CD4-positive, alpha-beta memory T cell (primary cell): ENCODE results near the gene CLPSL2. TPM values are rescaled to one million over a fixed set of nuclear protein-coding genes. Genes with fewer than 3 reads are reported as not detected.

ENCODE experiments used
- CTCF ChIA-PET: fragments of 350-600 bp; sonication (Branson Sonifier 250); formaldehyde crosslinking; loops from one replicate; lab custom pipeline; 2021; ENCODE audit warnings: inconsistent platforms; ENCODE audit not compliant: partially characterized antibody; lab: Charles Lee
- POLR2A ChIA-PET: fragments of 350-600 bp; sonication (Branson Sonifier 250); formaldehyde crosslinking; loops from one replicate; lab custom pipeline; 2021; ENCODE audit not compliant: partially characterized antibody; lab: Charles Lee
- DNase-seq, 5 donors: peaks; one replicate each; pipeline versions ENCODE4 v3.0.0 to v3.0.0-alpha.2; 2020 to 2022; ENCODE audit warnings: mixed read lengths in 1 of 5
- H3K27ac ChIP-seq: one replicate; pipeline ENCODE4 v1.7.0; 2013; ENCODE audit warnings: low read depth, low read length
- H3K27me3 ChIP-seq: 2 replicates; pipeline ENCODE4 v1.7.0; 2013; ENCODE audit warnings: mild to moderate bottlenecking, low read length, moderate library complexity; ENCODE audit not compliant: insufficient read depth
- H3K36me3 ChIP-seq: 2 replicates; pipeline ENCODE4 v1.7.0; 2013; ENCODE audit warnings: mild to moderate bottlenecking, low read length, moderate library complexity; ENCODE audit not compliant: insufficient read depth
- H3K4me1 ChIP-seq: 2 replicates; pipeline ENCODE4 v1.7.0; 2013; ENCODE audit warnings: mild to moderate bottlenecking, low read length, moderate library complexity; ENCODE audit not compliant: insufficient read depth
- H3K4me3 ChIP-seq, 2 donors: one replicate each; pipeline ENCODE4 v1.7.0; 2013; ENCODE audit warnings: low read length in 2 of 2, mild to moderate bottlenecking in 1 of 2
- H3K9me3 ChIP-seq, 2 donors: one replicate each; pipeline ENCODE4 v1.7.0; 2013; ENCODE audit warnings: low read length in 2 of 2, control low read depth in 1 of 2; ENCODE audit not compliant: control insufficient read depth in 1 of 2
- H3K27ac Mint-ChIP-seq, 7 donors: one replicate each; pipeline ENCODE4 v1.8.0; 2020 to 2021; ENCODE audit warnings: mixed read lengths in 7 of 7, mild to moderate bottlenecking in 6 of 7, inconsistent platforms in 3 of 7, moderate library complexity in 3 of 7
- H3K27me3 Mint-ChIP-seq, 2 donors: one replicate each; pipeline ENCODE4 v1.8.0; 2020 to 2021; ENCODE audit warnings: mixed read lengths in 2 of 2
- H3K36me3 Mint-ChIP-seq, 2 donors: one replicate each; pipeline ENCODE4 v1.8.0; 2020 to 2021; ENCODE audit warnings: mixed read lengths in 2 of 2, inconsistent platforms in 1 of 2, mild to moderate bottlenecking in 1 of 2
- H3K4me1 Mint-ChIP-seq, 4 donors: one replicate each; pipeline ENCODE4 v1.8.0; 2020 to 2021; ENCODE audit warnings: mixed read lengths in 4 of 4, mild to moderate bottlenecking in 1 of 4
- H3K4me3 Mint-ChIP-seq, 8 donors: one replicate each; pipeline ENCODE4 v1.8.0; 2020 to 2021; ENCODE audit warnings: mixed read lengths in 8 of 8, mild to moderate bottlenecking in 7 of 8, moderate library complexity in 6 of 8, inconsistent platforms in 3 of 8
- H3K9me3 Mint-ChIP-seq, 8 donors: one replicate each; pipeline ENCODE4 v1.8.0; 2020 to 2021; ENCODE audit warnings: mixed read lengths in 8 of 8, mild to moderate bottlenecking in 5 of 8, inconsistent platforms in 3 of 8, moderate library complexity in 1 of 8
- intact Hi-C: fragments of 100-400 bp; cut with micrococcal nuclease; formaldehyde crosslinking; loops from one replicate; pipeline ENCODE4 v1.15.1; 2023
- polyA plus RNA-seq, 2 donors: library from polyadenylated mRNA; unstranded; fragments of 300-500 nt; fragmentation: Illumina TruSeq; gene quantifications; one replicate each; pipeline ENCODE4 v1.2.3, GENCODE V29; 2021
- total RNA-seq, 2 experiments: library from RNA; stranded (reverse); gene quantifications; one replicate each; pipeline ENCODE4 v1.2.3, GENCODE V29; 2021

The CLPSL2 gene, protein sequence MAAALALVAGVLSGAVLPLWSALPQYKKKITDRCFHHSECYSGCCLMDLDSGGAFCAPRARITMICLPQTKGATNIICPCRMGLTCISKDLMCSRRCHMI
- total RNA-seq (not detected), polyA plus RNA-seq (not detected)

DNA sequence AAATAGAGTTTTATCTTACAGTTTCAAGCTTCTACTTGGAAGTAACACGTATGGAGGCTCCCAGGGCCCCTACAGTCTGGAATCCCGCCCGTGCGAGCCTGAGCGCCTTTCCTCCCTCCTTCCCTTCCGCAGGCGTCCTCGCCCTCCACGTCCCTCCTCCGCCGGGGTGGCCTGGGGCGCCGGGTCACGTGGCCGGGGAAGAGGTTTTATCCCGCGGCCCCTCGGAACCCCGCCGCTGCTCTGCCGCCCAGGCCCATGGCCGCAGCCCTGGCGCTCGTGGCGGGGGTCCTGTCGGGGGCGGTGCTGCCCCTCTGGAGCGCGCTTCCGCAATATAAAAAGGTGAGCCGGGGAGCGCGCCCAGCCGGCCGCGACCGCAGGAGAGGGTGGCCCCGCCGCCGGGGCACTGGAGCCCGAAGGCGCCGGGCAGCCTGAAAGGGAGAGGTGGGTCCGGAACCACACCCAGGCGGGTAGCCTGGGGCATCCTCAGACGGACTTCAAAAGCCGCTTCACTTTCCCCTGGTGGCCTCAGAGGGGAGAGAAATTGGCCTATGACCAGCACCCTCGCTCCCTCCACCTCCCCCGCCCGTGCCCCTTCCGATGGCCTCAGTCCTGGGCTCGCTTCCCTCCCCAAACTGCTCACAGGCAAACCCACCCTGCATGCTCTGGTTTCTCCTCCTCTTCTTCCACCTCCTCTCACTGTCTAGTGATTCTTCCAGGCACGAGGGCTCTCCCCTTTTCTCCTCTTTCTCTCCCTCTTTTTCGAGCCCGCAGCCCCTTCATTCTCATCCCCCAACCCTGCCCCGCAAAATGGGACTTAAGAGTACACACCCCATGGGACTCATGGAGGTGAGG lies at the start of gene CLPSL2:
Gene CLPSL2 (plus strand): TSS at position 235 of the 852 bp plus-strand sequence. CDS start 21 bp downstream, at position 256.
- Mint-ChIP-seq H3K27me3 (peaks cover 22 to 30% of the 10 kb centered on the region in 2 donors), H3K36me3 (no peaks in the 10 kb centered on the region), H3K4me3 (peak within 1 kb of the TSS; percentile 39 to 83 (median 68)), H3K27ac (no peak within 1 kb of the TSS), H3K9me3 (no peaks in the 10 kb centered on the region), H3K4me1 (peaks cover 2 to 5% (median 4%) of the 10 kb centered on the region in 4 donors)
- no peaks in the 10 kb centered on the region for H3K36me3 ChIP-seq
- intact Hi-C loops: no loop called here
- H3K4me1 ChIP-seq: no peaks in the 10 kb centered on the region
- H3K9me3 ChIP-seq: no peaks in the 10 kb centered on the region
- ChIA-PET CTCF (no interaction called here), POLR2A (interaction anchor here (1.0 kb wide), 1 partner anchor 16 kb away, joined by 4 read pairs; no protein-coding TSS in a partner anchor)
- no peak within 1 kb of the TSS for H3K4me3 ChIP-seq
- H3K27ac ChIP-seq: no peak within 1 kb of the TSS
- no peak for DNase-seq
- H3K27me3 ChIP-seq: no peaks in the 10 kb centered on the region

DNA sequence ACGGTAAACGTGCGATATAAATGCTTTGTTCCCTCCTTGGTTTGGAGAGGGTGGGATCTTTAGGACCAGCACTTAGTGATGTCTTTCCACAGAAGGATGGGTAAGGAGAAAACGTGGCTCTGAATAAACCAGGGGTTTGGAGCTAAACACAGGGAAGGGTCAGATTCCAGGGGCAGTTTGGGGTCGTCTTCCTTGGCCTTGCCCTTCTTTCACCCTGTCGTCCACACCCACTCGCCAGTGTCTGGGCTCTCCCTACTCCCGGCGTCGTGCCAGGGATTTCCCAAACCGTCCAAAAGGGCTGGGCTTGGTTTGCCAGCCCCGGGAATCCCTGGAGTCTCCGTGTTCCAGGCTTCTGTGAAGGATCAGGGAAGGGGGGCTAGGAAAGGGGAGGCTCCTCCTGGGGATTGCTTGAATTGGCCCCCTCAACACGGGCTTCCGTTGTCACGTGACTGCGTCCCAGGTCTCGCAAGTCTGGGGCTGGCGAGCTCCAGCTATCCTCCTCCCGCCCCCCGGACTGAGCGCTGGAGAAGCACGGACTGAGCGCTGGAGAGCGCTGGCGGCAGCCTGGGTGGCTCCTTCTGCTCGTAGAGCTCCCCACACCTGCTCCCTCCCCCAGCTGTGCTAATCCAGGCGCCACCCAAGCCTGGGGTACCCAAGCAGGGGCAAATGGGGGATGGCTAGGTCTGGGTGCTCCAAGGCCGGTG lies 49.0 kb upstream of the CLPSL2 start:
- Mint-ChIP-seq H3K9me3 (peaks cover 0 to 1% (median 0%) of the 10 kb centered on the region in 8 donors), H3K4me1 (peaks cover 57 to 92% (median 79%) of the 10 kb centered on the region in 4 donors), H3K4me3 (peak overlapping the region; percentile 78 to 96 (median 84)), H3K27ac (peak overlapping the region; percentile 87 to 100 (median 97)), H3K36me3 (peaks cover 0 to 5% of the 10 kb centered on the region in 2 donors), H3K27me3 (no peaks in the 10 kb centered on the region)
- Histone ChIP-seq H3K27ac (peak overlapping the region; percentile 69), H3K4me3 (peak overlapping the region; percentile 31 to 67), H3K27me3 (no peaks in the 10 kb centered on the region), H3K4me1 (peaks cover 82% of the 10 kb centered on the region), H3K9me3 (no peaks in the 10 kb centered on the region), H3K36me3 (no peaks in the 10 kb centered on the region)
- ChIA-PET POLR2A (interaction anchor here (0.9 to 10.7 kb wide), 22 partner anchors 8 to 427 kb away, joined by 3 to 151 read pairs (median 8); partner anchors contain the start of genes ARMC12, FKBP5 and RPL10A), CTCF (interaction anchor here (0.7 to 17.0 kb wide), 13 partner anchors 9 to 276 kb away, joined by 3 to 360 read pairs (median 5); partner anchors contain the start of genes ARMC12 and FANCE)
- no peak for DNase-seq
- intact Hi-C loops: no loop called here

DNA sequence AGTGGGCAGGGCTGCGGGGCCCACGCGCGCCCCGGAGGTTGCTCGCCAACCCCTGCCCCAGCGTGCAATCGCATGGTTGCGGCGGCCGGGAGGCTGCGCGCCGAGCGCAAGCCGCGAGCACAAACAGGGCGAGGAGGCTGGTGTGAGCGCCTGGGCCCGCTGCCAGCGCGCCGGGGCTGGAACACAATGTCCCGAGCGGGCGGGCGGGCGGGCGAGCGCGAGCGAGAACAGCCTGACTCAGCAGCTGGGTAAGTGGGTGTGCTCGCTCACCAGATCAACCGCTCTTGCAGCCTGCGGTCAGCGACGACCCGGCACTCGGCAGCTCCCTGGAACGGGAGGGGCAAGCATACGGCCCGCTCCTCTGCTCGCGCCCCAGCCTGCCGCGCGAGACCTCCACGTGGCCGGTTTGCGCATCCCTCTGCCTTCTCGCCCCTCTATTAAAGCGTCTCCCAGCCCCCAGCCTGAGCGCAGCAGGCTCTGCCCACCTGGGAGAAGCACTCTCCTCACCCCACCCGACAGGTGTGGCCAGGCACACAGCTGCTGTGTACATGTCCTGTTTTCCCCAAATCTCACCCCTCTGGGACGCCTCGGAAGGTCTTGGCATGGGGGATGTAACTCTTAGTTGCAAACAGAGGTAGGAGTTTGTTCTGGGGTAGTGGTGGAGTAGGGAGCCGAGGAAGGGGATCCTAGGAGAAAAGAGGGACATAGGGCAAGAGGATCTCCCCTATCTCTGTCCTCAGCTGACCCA lies 48.3 kb upstream of the CLPSL2 start:
- peak overlapping the region; percentile 31 to 67 for H3K4me3 ChIP-seq
- Mint-ChIP-seq H3K36me3 (peaks cover 0 to 5% of the 10 kb centered on the region in 2 donors), H3K27ac (peak overlapping the region; percentile 87 to 100 (median 96)), H3K27me3 (no peaks in the 10 kb centered on the region), H3K4me3 (peak overlapping the region; percentile 80 to 96 (median 88)), H3K9me3 (peaks cover 0 to 1% (median 0%) of the 10 kb centered on the region in 8 donors), H3K4me1 (peaks cover 61 to 99% (median 83%) of the 10 kb centered on the region in 4 donors)
- H3K4me1 ChIP-seq: peaks cover 89% of the 10 kb centered on the region
- peak overlapping the region; percentile 92 for H3K27ac ChIP-seq
- POLR2A ChIA-PET: interaction anchor here (0.9 to 10.7 kb wide), 24 partner anchors 8 to 428 kb away, joined by 3 to 151 read pairs (median 7); partner anchors contain the start of genes ARMC12, FKBP5 and RPL10A
- DNase-seq: peak; percentile 92 to 95 (median 93)
- CTCF ChIA-PET: interaction anchor here (0.6 to 17.0 kb wide), 15 partner anchors 9 to 143 kb away, joined by 3 to 360 read pairs (median 4); partner anchors contain the start of gene ARMC12
- intact Hi-C loops: loop anchor here (1.0 to 2.0 kb wide), 3 partner anchors 40 to 425 kb away; partner anchors contain the start of gene FKBP5
- no peaks in the 10 kb centered on the region for H3K36me3 ChIP-seq
- no peaks in the 10 kb centered on the region for H3K9me3 ChIP-seq
- no peaks in the 10 kb centered on the region for H3K27me3 ChIP-seq

DNA sequence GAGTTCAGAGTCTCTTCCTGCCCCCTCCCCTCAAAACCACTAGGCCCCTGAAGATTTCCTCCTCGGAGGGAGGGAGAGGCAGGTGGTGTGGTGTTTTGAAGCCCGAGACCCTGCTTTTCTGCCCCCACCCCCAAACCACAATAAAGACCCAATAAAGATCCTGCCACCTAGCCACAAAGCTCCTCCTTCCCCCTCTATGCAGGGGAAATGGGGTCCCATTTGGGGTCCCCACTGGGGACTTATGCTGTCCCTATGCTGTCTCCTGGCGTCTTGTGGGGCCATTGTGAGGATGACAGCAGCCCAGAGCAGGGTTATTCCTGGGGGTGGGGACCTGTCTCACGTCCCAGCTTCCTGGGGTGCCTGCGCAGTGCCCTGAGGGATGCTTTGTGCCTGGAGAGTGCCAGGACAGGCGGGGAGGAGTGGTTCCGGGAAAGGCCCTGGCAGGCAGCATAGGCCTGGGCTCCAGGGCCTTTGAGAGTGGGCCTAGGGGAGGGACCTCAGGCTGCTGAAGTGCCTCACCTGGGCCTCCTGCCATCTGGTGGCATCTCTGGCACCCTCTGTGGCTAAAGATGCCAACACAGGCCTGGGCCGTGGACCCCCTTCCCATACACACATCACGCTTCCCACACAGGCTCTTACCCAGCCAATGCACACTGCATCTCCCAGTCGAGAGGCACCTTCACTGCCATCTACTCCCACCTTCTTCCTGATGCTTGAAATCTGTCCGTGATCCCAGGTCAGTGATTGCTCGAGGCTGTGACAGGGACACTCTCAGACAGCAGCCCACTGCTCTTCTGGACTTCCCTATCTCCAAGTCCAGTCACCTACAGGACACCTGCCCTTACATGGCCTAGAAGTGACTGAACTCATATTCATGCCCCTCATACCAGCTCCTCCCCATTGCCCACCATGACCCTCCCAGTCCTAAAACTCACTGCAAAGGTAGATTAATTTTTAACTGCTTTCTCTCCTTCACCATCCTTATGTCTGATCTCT lies 47.4 kb upstream of the CLPSL2 start:
- peak overlapping the region; percentile 87 to 99 (median 96) for H3K27ac Mint-ChIP-seq
- ChIA-PET CTCF (interaction anchor here (0.6 to 17.0 kb wide), 13 partner anchors 8 to 144 kb away, joined by 3 to 360 read pairs (median 5); partner anchors contain the start of gene ARMC12), POLR2A (interaction anchor here (1.2 to 10.7 kb wide), 18 partner anchors 7 to 429 kb away, joined by 3 to 151 read pairs (median 10); partner anchors contain the start of genes ARMC12 and FKBP5)
- H3K4me3 Mint-ChIP-seq: peak overlapping the region; percentile 62 to 93 (median 87)
- peak in 2 of 5 donors; percentile 44 to 49 for DNase-seq
- Histone ChIP-seq H3K27me3 (no peaks in the 10 kb centered on the region), H3K36me3 (no peaks in the 10 kb centered on the region), H3K4me1 (peaks cover 90% of the 10 kb centered on the region), H3K4me3 (peak overlapping the region in 1 of 2 donors; percentile 59), H3K27ac (peak overlapping the region; percentile 92), H3K9me3 (no peaks in the 10 kb centered on the region)
- peaks cover 61 to 99% (median 81%) of the 10 kb centered on the region in 4 donors for H3K4me1 Mint-ChIP-seq
- intact Hi-C loops: loop anchor here (1.0 to 2.0 kb wide), 3 partner anchors 41 to 426 kb away; partner anchors contain the start of gene FKBP5
- peaks cover 0 to 1% (median 0%) of the 10 kb centered on the region in 8 donors for H3K9me3 Mint-ChIP-seq
- H3K36me3 Mint-ChIP-seq: peaks cover 0 to 5% of the 10 kb centered on the region in 2 donors
- no peaks in the 10 kb centered on the region for H3K27me3 Mint-ChIP-seq

DNA sequence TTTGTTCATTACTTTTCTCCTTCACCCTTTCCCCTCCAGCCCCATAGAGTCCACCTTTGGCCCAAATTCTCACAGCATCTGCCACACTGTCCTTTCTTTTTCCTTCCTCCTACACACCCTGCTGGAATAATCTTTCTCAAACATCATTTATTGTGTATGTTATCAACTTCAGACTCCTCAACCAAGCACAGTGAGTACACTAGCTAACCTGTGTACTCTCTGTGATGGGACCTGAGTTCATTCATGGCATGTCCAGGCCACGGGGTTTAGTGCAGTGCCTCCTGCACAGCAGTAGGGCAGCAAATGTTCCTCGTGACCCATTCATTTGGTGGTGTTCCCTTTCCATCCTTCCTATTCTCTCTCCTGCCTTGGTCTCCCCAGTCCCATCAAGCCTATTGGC lies 46.7 kb upstream of the CLPSL2 start:
- peaks cover 58 to 94% (median 76%) of the 10 kb centered on the region in 4 donors for H3K4me1 Mint-ChIP-seq
- intact Hi-C loops: loop anchor here (2.0 kb wide), 2 partner anchors 129 to 427 kb away; no protein-coding TSS in a partner anchor
- Histone ChIP-seq H3K27ac (peak overlapping the region; percentile 92), H3K27me3 (no peaks in the 10 kb centered on the region), H3K4me1 (peaks cover 89% of the 10 kb centered on the region), H3K4me3 (no peak overlapping the region), H3K9me3 (no peaks in the 10 kb centered on the region), H3K36me3 (no peaks in the 10 kb centered on the region)
- no peak for DNase-seq
- ChIA-PET CTCF (interaction anchor here (1.2 to 17.0 kb wide), 7 partner anchors 39 to 128 kb away, joined by 3 to 360 read pairs (median 4); no protein-coding TSS in a partner anchor), POLR2A (interaction anchor here (1.6 to 10.7 kb wide), 5 partner anchors 11 to 138 kb away, joined by 5 to 151 read pairs (median 69); partner anchors contain the start of gene FKBP5)
- no peaks in the 10 kb centered on the region for H3K27me3 Mint-ChIP-seq
- peak overlapping the region; percentile 7 to 93 (median 77) for H3K4me3 Mint-ChIP-seq
- peaks cover 0 to 5% of the 10 kb centered on the region in 2 donors for H3K36me3 Mint-ChIP-seq
- peak overlapping the region; percentile 87 to 99 (median 96) for H3K27ac Mint-ChIP-seq
- H3K9me3 Mint-ChIP-seq: peaks cover 0 to 1% (median 0%) of the 10 kb centered on the region in 8 donors
